Neural cell (in vitro differentiated cells): ENCODE results near the gene MEMO1. TPM values are rescaled to one million over a fixed set of nuclear protein-coding genes. Genes with fewer than 3 reads are reported as not detected.
"Not testable (repeated sequence)": the region's sequence is repeated elsewhere in the genome, so short reads cannot be mapped to it uniquely, and the experiment has no call there.

Source experiments
- H2AFZ ChIP-seq: fragments of 200-600, 300-800 bp; sonication (generic), shearing (Covaris generic); 2 replicates; pipeline ENCODE4 v1.6.0; 2014; ENCODE audit warnings: low read depth, mild to moderate bottlenecking, antibody characterized with exemption, low read length, moderate library complexity
- H3F3A ChIP-seq: fragments of 200-600 bp; shearing (Covaris generic); 2 replicates; pipeline ENCODE4 v1.6.1; 2016; ENCODE audit warnings: mild to moderate bottlenecking, moderate library complexity, mixed read lengths, antibody characterized with exemption, low read length; ENCODE audit not compliant: insufficient read depth, poor library complexity, severe bottlenecking
- H3K27ac ChIP-seq: fragments of 200-600, 300-800 bp; sonication (generic), shearing (Covaris generic); 2 replicates; pipeline ENCODE4 v1.5.1; 2014; ENCODE audit warnings: mild to moderate bottlenecking, low read length, moderate library complexity
- H3K27me3 ChIP-seq: fragments of 300-800, 200-600 bp; sonication (generic), shearing (Covaris generic); 2 replicates; pipeline ENCODE4 v1.6.0; 2014; ENCODE audit warnings: mild to moderate bottlenecking, low read depth, low read length, moderate library complexity; ENCODE audit not compliant: insufficient read depth
- H3K36me3 ChIP-seq: fragments of 300-800, 200-600 bp; sonication (generic), shearing (Covaris generic); 2 replicates; pipeline ENCODE4 v1.5.1; 2014; ENCODE audit warnings: mild to moderate bottlenecking, antibody characterized with exemption, low read length, moderate library complexity; ENCODE audit not compliant: insufficient read depth
- H3K4me2 ChIP-seq: fragments of 300-800, 200-600 bp; sonication (generic), shearing (Covaris generic); 2 replicates; pipeline ENCODE4 v1.6.0; 2014; ENCODE audit warnings: mild to moderate bottlenecking, low read length
- H3K4me3 ChIP-seq: fragments of 300-800, 200-600 bp; sonication (generic), shearing (Covaris generic); 2 replicates; pipeline ENCODE4 v1.5.1; 2014; ENCODE audit warnings: mild to moderate bottlenecking, low read length, moderate library complexity
- H3K79me2 ChIP-seq: fragments of 200-600 bp; shearing (Covaris generic); replicated peaks from 2 replicates; pipeline ENCODE4 v1.6.0; 2014; ENCODE audit warnings: mild to moderate bottlenecking, low read length, moderate library complexity; ENCODE audit not compliant: insufficient read depth
- H3K9ac ChIP-seq: fragments of 300-800, 200-600 bp; sonication (generic), shearing (Covaris generic); 2 replicates; pipeline ENCODE4 v1.6.1; 2016; ENCODE audit warnings: mild to moderate bottlenecking, low read length, mixed read lengths
- H3K9me2 ChIP-seq: fragments of 200-600 bp; shearing (Covaris generic); 2 replicates; pipeline ENCODE4 v1.6.1; 2016; ENCODE audit warnings: mild to moderate bottlenecking, low read length, mixed read lengths; ENCODE audit not compliant: insufficient read depth
- H3K9me3 ChIP-seq: fragments of 200-600, 300-800 bp; sonication (generic), shearing (Covaris generic); 2 replicates; pipeline ENCODE4 v1.6.1; 2016; ENCODE audit warnings: mild to moderate bottlenecking, mixed run types, low read length, moderate library complexity, mixed read lengths
- H4K20me1 ChIP-seq: fragments of 200-600 bp; shearing (Covaris generic); 2 replicates; pipeline ENCODE4 v1.6.1; 2016; ENCODE audit warnings: mild to moderate bottlenecking, mixed run types; ENCODE audit not compliant: insufficient read depth
- CTCF ChIP-seq: fragments of 450-650 bp; IDR thresholded peaks from 2 replicates; pipeline ENCODE4 v1.5.1; 2014; ENCODE audit warnings: antibody characterized with exemption, mild to moderate bottlenecking, moderate library complexity; ENCODE audit not compliant: poor library complexity, severe bottlenecking
- EP300 ChIP-seq: fragments of 450-650 bp; conservative IDR thresholded peaks from 2 replicates; pipeline ENCODE4 v1.6.1; 2014; ENCODE audit warnings: antibody characterized with exemption, mild to moderate bottlenecking, moderate library complexity; ENCODE audit not compliant: poor library complexity, severe bottlenecking
- EZH2 ChIP-seq: fragments of 200-600, 300-800 bp; shearing (Covaris generic), sonication (generic); IDR thresholded peaks from 2 replicates; pipeline ENCODE4 v1.6.1; 2014; ENCODE audit warnings: antibody characterized with exemption, low read length, borderline replicate concordance, mild to moderate bottlenecking; ENCODE audit not compliant: insufficient read depth, poor library complexity, severe bottlenecking
- MXI1 ChIP-seq: fragments of 450-650 bp; conservative IDR thresholded peaks from 2 replicates; pipeline ENCODE4 v1.6.1; 2014; ENCODE audit warnings: antibody characterized with exemption, mild to moderate bottlenecking; ENCODE audit not compliant: poor library complexity, severe bottlenecking
- POLR2AphosphoS5 ChIP-seq: IDR thresholded peaks from 2 replicates; pipeline ENCODE4 v1.6.1; 2012
- RAD21 ChIP-seq: fragments of 450-650 bp; conservative IDR thresholded peaks from 2 replicates; pipeline ENCODE4 v1.6.1; 2014; ENCODE audit warnings: antibody characterized with exemption, mild to moderate bottlenecking, moderate library complexity
- REST ChIP-seq: IDR thresholded peaks from 2 replicates; pipeline ENCODE4 v1.6.1; 2012; ENCODE audit warnings: borderline replicate concordance
- SMC3 ChIP-seq: fragments of 450-650 bp; conservative IDR thresholded peaks from 2 replicates; pipeline ENCODE4 v1.6.1; 2014; ENCODE audit warnings: antibody characterized with exemption, mild to moderate bottlenecking, moderate library complexity; ENCODE audit not compliant: poor library complexity
- TAF1 ChIP-seq: IDR thresholded peaks from 2 replicates; pipeline ENCODE4 v1.6.1; 2012; ENCODE audit warnings: low read depth
- polyA plus RNA-seq: library from polyadenylated mRNA; depleted of rRNA; stranded (reverse); fragments of >200 nt; gene quantifications from 2 replicates; pipeline ENCODE4 v1.2.3, GENCODE V29; 2014

Gene MEMO1
- polyA plus RNA-seq, 1 donor from 2014 or later: 124 TPM

GRCh38 chr2:31898346-31898745, 112.5 kb downstream of the MEMO1 start:
- H3K79me2 ChIP-seq, H3K4me3 ChIP-seq, H4K20me1 ChIP-seq, H3K27ac ChIP-seq, H3K4me2 ChIP-seq, H3K27me3 ChIP-seq, H2AFZ ChIP-seq, H3F3A ChIP-seq, H3K9me3 ChIP-seq, H3K9ac ChIP-seq, H3K9me2 ChIP-seq, H3K36me3 ChIP-seq: not testable (repeated sequence)

GRCh38 chr2:31897340-31897739, 113.5 kb downstream of the MEMO1 start:
- H3K9me2 ChIP-seq, H2AFZ ChIP-seq, H3F3A ChIP-seq, H3K4me3 ChIP-seq, H3K9me3 ChIP-seq, H3K27me3 ChIP-seq, H3K79me2 ChIP-seq, H4K20me1 ChIP-seq, H3K36me3 ChIP-seq, H3K27ac ChIP-seq, H3K4me2 ChIP-seq, H3K9ac ChIP-seq: not testable (repeated sequence)

- Histone ChIP-seq H3K4me2 (no peak overlapping the region), H3K9me2 (no peaks in the 10 kb centered on the region), H3K79me2 (no peaks in the 10 kb centered on the region), H3F3A (no peaks in the 10 kb centered on the region), H3K27me3 (no peaks in the 10 kb centered on the region), H3K9ac (no peak overlapping the region), H3K36me3 (no peaks in the 10 kb centered on the region), H3K4me3 (no peak overlapping the region), H4K20me1 (no peaks in the 10 kb centered on the region), H2AFZ (no peak overlapping the region), H3K9me3 (no peaks in the 10 kb centered on the region), H3K27ac (no peak overlapping the region)
- TF ChIP-seq MXI1 (no peak), CTCF (no peak), SMC3 (no peak), REST (no peak), RAD21 (no peak), TAF1 (no peak), POLR2AphosphoS5 (no peak), EP300 (no peak), EZH2 (no peak)
These were observed 114.5 kb downstream of the MEMO1 start for GRCh38 chr2:31896293-31896692.
